H9 (cell line): ENCODE results near the gene IGLON5. TPM values are rescaled to one million over a fixed set of nuclear protein-coding genes. Genes with fewer than 3 reads are reported as not detected.

ENCODE experiments used
- DNase-seq: peaks from one replicate; pipeline ENCODE4 v3.0.0-alpha.2; 2017
- H2AFZ ChIP-seq: one replicate; pipeline ENCODE4 v1.6.1; 2013; ENCODE audit warnings: mild to moderate bottlenecking, low read length, control low read depth, moderate library complexity
- H2AK5ac ChIP-seq: 2 replicates; pipeline ENCODE4 v1.6.1; 2013; ENCODE audit warnings: low read length, control low read depth, mixed read lengths; ENCODE audit not compliant: insufficient read length
- H2BK120ac ChIP-seq: one replicate; pipeline ENCODE4 v1.6.1; 2013; ENCODE audit warnings: low read depth, mild to moderate bottlenecking, low read length, control low read depth, inconsistent platforms; ENCODE audit not compliant: poor library complexity, severe bottlenecking
- H2BK12ac ChIP-seq: 2 replicates; pipeline ENCODE4 v1.6.1; 2013; ENCODE audit warnings: low read length, control low read depth, mixed read lengths, low read depth; ENCODE audit not compliant: insufficient read length
- H2BK15ac ChIP-seq: 2 replicates; pipeline ENCODE4 v1.6.1; 2013; ENCODE audit warnings: low read depth, low read length, control low read depth
- H2BK20ac ChIP-seq: one replicate; pipeline ENCODE4 v1.6.1; 2013; ENCODE audit warnings: low read depth, mild to moderate bottlenecking, low read length, control low read depth, inconsistent platforms; ENCODE audit not compliant: poor library complexity, severe bottlenecking
- H2BK5ac ChIP-seq: 2 replicates; pipeline ENCODE4 v1.6.1; 2013; ENCODE audit warnings: low read length, control low read depth, mixed read lengths; ENCODE audit not compliant: insufficient read length
- H3K14ac ChIP-seq: 2 replicates; pipeline ENCODE4 v1.6.1; 2013; ENCODE audit warnings: low read length, control low read depth; ENCODE audit not compliant: insufficient read depth
- H3K18ac ChIP-seq: 2 replicates; pipeline ENCODE4 v1.6.1; 2013; ENCODE audit warnings: low read depth, mild to moderate bottlenecking, mixed read lengths, low read length, control low read depth; ENCODE audit not compliant: insufficient read length
- H3K23ac ChIP-seq: 2 replicates; pipeline ENCODE4 v1.6.1; 2013; ENCODE audit warnings: low read length, control low read depth, mixed read lengths, low read depth; ENCODE audit not compliant: insufficient read length
- H3K23me2 ChIP-seq: 2 replicates; pipeline ENCODE4 v1.6.1; 2013; ENCODE audit warnings: low read depth, mild to moderate bottlenecking, mixed read lengths, low read length, control low read depth; ENCODE audit not compliant: insufficient read length, poor library complexity, severe bottlenecking
- H3K27ac ChIP-seq: 2 replicates; pipeline ENCODE4 v1.5.1; 2013; ENCODE audit warnings: low read length, control low read depth, mixed read lengths, low read depth; ENCODE audit not compliant: insufficient read length
- H3K27me3 ChIP-seq: 2 replicates; pipeline ENCODE4 v1.6.1; 2013; ENCODE audit warnings: low read length, control low read depth, inconsistent platforms; ENCODE audit not compliant: insufficient read depth
- H3K4ac ChIP-seq: 2 replicates; pipeline ENCODE4 v1.6.1; 2013; ENCODE audit warnings: low read depth, mild to moderate bottlenecking, control low read depth, inconsistent platforms, low read length, moderate library complexity
- H3K4me1 ChIP-seq: 2 replicates; pipeline ENCODE4 v1.6.1; 2013; ENCODE audit warnings: low read length, control low read depth, inconsistent platforms; ENCODE audit not compliant: insufficient read depth
- H3K4me2 ChIP-seq: 2 replicates; pipeline ENCODE4 v1.6.1; 2013; ENCODE audit warnings: low read length, control low read depth, mixed read lengths; ENCODE audit not compliant: insufficient read length, insufficient read depth
- H3K56ac ChIP-seq: 2 replicates; pipeline ENCODE4 v1.6.1; 2013; ENCODE audit warnings: low read depth, mild to moderate bottlenecking, mixed read lengths, low read length, control low read depth; ENCODE audit not compliant: insufficient read length
- H3K79me1 ChIP-seq: 2 replicates; pipeline ENCODE4 v1.6.1; 2013; ENCODE audit warnings: low read depth, mild to moderate bottlenecking, moderate library complexity, low read length, control low read depth, inconsistent platforms; ENCODE audit not compliant: insufficient read depth, poor library complexity, severe bottlenecking
- H3K79me2 ChIP-seq: 2 replicates; pipeline ENCODE4 v1.6.1; 2013; ENCODE audit warnings: low read length, control low read depth, inconsistent platforms; ENCODE audit not compliant: insufficient read depth
- H3K9ac ChIP-seq: 2 replicates; pipeline ENCODE4 v1.6.1; 2013; ENCODE audit warnings: low read length, control low read depth, mixed read lengths; ENCODE audit not compliant: insufficient read length; ENCODE audit errors: extremely low read depth
- H3K9me3 ChIP-seq: one replicate; pipeline ENCODE4 v1.6.1; 2013; ENCODE audit warnings: low read depth, low read length, inconsistent platforms; ENCODE audit not compliant: control insufficient read depth
- H3T11ph ChIP-seq: one replicate; pipeline ENCODE4 v1.6.1; 2013; ENCODE audit warnings: mild to moderate bottlenecking, low read length, control low read depth, inconsistent platforms
- H4K20me1 ChIP-seq: one replicate; pipeline ENCODE4 v1.6.1; 2013; ENCODE audit not compliant: control insufficient read depth, insufficient read length, insufficient read depth
- H4K5ac ChIP-seq: 2 replicates; pipeline ENCODE4 v1.6.1; 2013; ENCODE audit warnings: low read depth, mild to moderate bottlenecking, mixed read lengths, low read length, control low read depth; ENCODE audit not compliant: insufficient read length
- H4K8ac ChIP-seq: replicated peaks from 2 replicates; pipeline ENCODE4 v1.6.1; 2013; ENCODE audit warnings: low read length, control low read depth, mixed read lengths, low read depth; ENCODE audit not compliant: insufficient read length
- H4K91ac ChIP-seq: 2 replicates; pipeline ENCODE4 v1.6.1; 2013; ENCODE audit warnings: low read depth, mild to moderate bottlenecking, moderate library complexity, mixed read lengths, low read length, control low read depth; ENCODE audit not compliant: insufficient read length
- H3K27ac Mint-ChIP-seq, 3 experiments: 2 replicates in 2 of 3; 3 replicates in 1 of 3; pipeline ENCODE4 v1.8.0; 2020 to 2021; ENCODE audit warnings: mixed read lengths in 3 of 3, mild to moderate bottlenecking in 1 of 3, moderate library complexity in 1 of 3
- H3K27me3 Mint-ChIP-seq: 2 replicates; pipeline ENCODE4 v1.8.0; 2021; ENCODE audit warnings: low read depth, mild to moderate bottlenecking, moderate library complexity, mixed read lengths
- H3K36me3 Mint-ChIP-seq, 3 experiments: 2 replicates in 2 of 3; 3 replicates in 1 of 3; pipeline ENCODE4 v1.8.0; 2020 to 2021; ENCODE audit warnings: low read depth in 3 of 3, mixed read lengths in 3 of 3; ENCODE audit not compliant: insufficient read depth in 1 of 3
- H3K4me1 Mint-ChIP-seq, 2 experiments: 2 replicates each; pipeline ENCODE4 v1.8.0; 2020; ENCODE audit warnings: mixed read lengths in 2 of 2
- H3K4me3 Mint-ChIP-seq, 2 experiments: 2 replicates in 1 of 2; 3 replicates in 1 of 2; pipeline ENCODE4 v1.8.0; 2020 to 2021; ENCODE audit warnings: mild to moderate bottlenecking in 2 of 2, mixed read lengths in 2 of 2, moderate library complexity in 1 of 2
- H3K9me3 Mint-ChIP-seq, 2 experiments: 2 replicates in 1 of 2; 3 replicates in 1 of 2; pipeline ENCODE4 v1.8.0; 2020; ENCODE audit warnings: mild to moderate bottlenecking in 2 of 2, mixed read lengths in 2 of 2, moderate library complexity in 1 of 2
- WGBS: extraction: QIAGEN DNeasy Blood & Tissue Kit; methylation state at CpG from one replicate; pipeline ENCODE4 v1.1.7; 2013; ENCODE audit warnings: missing lambda C conversion rate, low lambda C conversion rate, mixed read lengths; ENCODE audit not compliant: insufficient read length; ENCODE audit errors: extremely low coverage; 5-methylcytosine and 5-hydroxymethylcytosine counted together
- total RNA-seq: library from RNA; stranded (reverse); gene quantifications from 2 replicates; pipeline ENCODE4 v1.2.1, GENCODE V29; 2021
- TF ChIP-seq, protein P1 (sequence below): fragments of 200-600 bp; sonication (generic); conservative IDR thresholded peaks from 3 replicates; pipeline ENCODE4 v1.8.0; 2021; ENCODE audit warnings: antibody characterized with exemption, mild to moderate bottlenecking

IGLON5 gene
- total RNA-seq, 1 experiment from 2014 or later, result 41.4 TPM

DNA sequence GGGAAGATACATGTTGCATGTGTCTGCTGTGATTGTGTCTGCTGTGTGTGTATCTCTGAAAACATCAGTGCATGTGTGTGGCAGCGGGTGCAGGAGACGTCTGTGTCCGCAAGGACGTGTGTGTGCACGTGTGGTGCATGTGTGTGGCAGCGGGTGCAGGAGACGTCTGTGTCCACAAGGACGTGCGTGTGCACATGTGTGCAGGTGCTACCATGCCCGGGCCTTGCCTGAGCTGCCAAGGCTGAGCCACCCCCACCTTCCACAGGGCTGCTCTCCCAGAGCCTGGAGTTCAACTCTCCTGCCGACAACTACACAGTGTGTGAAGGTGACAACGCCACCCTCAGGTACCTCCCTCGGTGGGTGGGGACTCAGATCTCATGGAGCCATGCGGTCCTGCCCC, 10.4 kb downstream of the IGLON5 start:
- Histone ChIP-seq H3T11ph (no peak overlapping the region), H3K56ac (no peak overlapping the region), H4K20me1 (no peaks in the 10 kb centered on the region), H4K91ac (no peak overlapping the region), H3K14ac (no peak overlapping the region), H3K4me2 (no peak overlapping the region), H2BK5ac (no peak overlapping the region), H2BK12ac (no peak overlapping the region), H3K79me1 (no peaks in the 10 kb centered on the region), H3K18ac (no peak overlapping the region), H3K4ac (no peak overlapping the region), H3K9me3 (no peaks in the 10 kb centered on the region), H3K27ac (no peak overlapping the region), H4K5ac (no peak overlapping the region), H3K4me1 (no peaks in the 10 kb centered on the region; the same call in 1 of the 2 replicates), H2BK20ac (no peak overlapping the region), H3K9ac (no peak overlapping the region), H3K23ac (no peak overlapping the region), H4K8ac (no peak overlapping the region), H3K27me3 (no peaks in the 10 kb centered on the region), H2AFZ (no peak overlapping the region), H2BK15ac (no peak overlapping the region), H2BK120ac (no peak overlapping the region), H3K79me2 (no peaks in the 10 kb centered on the region), H2AK5ac (no peak overlapping the region), H3K23me2 (no peaks in the 10 kb centered on the region)
- TF ChIP-seq, protein P1, sequence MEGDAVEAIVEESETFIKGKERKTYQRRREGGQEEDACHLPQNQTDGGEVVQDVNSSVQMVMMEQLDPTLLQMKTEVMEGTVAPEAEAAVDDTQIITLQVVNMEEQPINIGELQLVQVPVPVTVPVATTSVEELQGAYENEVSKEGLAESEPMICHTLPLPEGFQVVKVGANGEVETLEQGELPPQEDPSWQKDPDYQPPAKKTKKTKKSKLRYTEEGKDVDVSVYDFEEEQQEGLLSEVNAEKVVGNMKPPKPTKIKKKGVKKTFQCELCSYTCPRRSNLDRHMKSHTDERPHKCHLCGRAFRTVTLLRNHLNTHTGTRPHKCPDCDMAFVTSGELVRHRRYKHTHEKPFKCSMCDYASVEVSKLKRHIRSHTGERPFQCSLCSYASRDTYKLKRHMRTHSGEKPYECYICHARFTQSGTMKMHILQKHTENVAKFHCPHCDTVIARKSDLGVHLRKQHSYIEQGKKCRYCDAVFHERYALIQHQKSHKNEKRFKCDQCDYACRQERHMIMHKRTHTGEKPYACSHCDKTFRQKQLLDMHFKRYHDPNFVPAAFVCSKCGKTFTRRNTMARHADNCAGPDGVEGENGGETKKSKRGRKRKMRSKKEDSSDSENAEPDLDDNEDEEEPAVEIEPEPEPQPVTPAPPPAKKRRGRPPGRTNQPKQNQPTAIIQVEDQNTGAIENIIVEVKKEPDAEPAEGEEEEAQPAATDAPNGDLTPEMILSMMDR, result no peak
- H3K27ac Mint-ChIP-seq, result no peak overlapping the region
- no peak for DNase-seq
- no CpG with 5 or more reads among the region's 14 CpGs for WGBS
- no peak overlapping the region for H3K4me3 Mint-ChIP-seq
- H3K27me3 Mint-ChIP-seq, result peaks cover 5% of the 10 kb centered on the region
- peaks cover 4 to 9% of the 10 kb centered on the region in 2 experiments; a peak in 3 of 4 replicates for H3K4me1 Mint-ChIP-seq
- H3K36me3 Mint-ChIP-seq, result peaks cover 3 to 12% (median 9%) of the 10 kb centered on the region in 3 experiments; a peak in 4 of 7 replicates
- no peaks in the 10 kb centered on the region for H3K9me3 Mint-ChIP-seq
